ENCODE measurements around the gene GLI3.

DNA sequence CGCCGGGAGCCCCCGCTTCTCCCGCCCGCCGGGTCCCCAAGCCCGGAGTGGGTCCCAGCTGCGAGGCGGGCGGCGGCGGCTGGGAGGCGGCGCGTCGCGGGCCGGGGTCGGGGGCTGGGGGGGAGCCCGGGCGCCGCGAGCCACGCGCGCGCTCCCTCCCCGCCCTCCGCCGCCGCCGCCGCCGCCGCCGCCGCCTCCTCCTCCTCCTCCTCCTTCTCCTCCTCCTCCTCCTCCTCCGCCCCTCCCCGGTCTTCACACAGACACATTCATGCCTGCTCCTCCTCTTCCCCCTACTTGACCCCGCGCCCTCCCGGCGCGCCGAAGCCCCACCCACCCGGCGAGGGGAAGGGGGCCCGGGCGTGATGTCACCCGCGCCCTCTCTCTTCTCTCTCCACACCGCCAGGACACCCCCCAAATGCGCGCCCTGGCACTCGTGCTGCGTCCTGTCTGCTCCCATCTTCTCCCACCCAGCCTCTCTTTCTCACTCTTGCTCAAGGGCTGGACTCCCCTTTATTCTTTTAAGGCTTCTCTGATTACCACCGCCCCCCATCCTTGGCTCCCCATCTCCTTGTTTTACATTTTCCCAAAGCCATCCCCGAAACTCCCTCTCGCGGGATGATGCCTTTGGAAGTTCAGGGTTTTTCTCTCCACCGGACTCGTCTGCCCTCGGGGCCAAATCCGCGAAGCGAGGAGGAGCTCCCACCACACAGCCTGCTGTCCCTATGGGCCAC, 967 bp upstream of the GLI3 start:
- TF ChIP-seq, protein P1, sequence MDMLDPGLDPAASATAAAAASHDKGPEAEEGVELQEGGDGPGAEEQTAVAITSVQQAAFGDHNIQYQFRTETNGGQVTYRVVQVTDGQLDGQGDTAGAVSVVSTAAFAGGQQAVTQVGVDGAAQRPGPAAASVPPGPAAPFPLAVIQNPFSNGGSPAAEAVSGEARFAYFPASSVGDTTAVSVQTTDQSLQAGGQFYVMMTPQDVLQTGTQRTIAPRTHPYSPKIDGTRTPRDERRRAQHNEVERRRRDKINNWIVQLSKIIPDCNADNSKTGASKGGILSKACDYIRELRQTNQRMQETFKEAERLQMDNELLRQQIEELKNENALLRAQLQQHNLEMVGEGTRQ (IDR thresholded peaks at IDR 0.05; ENCODE audit: low read length): no peak
- TF ChIP-seq, protein P2, sequence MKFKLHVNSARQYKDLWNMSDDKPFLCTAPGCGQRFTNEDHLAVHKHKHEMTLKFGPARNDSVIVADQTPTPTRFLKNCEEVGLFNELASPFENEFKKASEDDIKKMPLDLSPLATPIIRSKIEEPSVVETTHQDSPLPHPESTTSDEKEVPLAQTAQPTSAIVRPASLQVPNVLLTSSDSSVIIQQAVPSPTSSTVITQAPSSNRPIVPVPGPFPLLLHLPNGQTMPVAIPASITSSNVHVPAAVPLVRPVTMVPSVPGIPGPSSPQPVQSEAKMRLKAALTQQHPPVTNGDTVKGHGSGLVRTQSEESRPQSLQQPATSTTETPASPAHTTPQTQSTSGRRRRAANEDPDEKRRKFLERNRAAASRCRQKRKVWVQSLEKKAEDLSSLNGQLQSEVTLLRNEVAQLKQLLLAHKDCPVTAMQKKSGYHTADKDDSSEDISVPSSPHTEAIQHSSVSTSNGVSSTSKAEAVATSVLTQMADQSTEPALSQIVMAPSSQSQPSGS (IDR thresholded peaks at IDR 0.05; ENCODE audit: low read length): no peak
- no peak for TF ChIP-seq RAD21 (IDR thresholded peaks at IDR 0.05 in 1 of 2, conservative IDR thresholded peaks at IDR 0.05 in 1 of 2; ENCODE audit: low read depth in 2 of 2, low read length in 2 of 2)
- no peak for TF ChIP-seq POLR2AphosphoS5 (IDR thresholded peaks at IDR 0.05; ENCODE audit: low read depth, low read length)
- no peak for TF ChIP-seq HDAC6 (IDR thresholded peaks at IDR 0.05; ENCODE audit: low read depth, low read length)
- TF ChIP-seq BRCA1 (IDR thresholded peaks at IDR 0.05; ENCODE audit: low read depth, low read length): 0 out of 2 replicates have a peak, but pooled peaks have one; percentile 22
- TF ChIP-seq EGR1 (IDR thresholded peaks at IDR 0.05; ENCODE audit: borderline replicate concordance, low read depth, low read length): no peak
- TF ChIP-seq, protein P3, sequence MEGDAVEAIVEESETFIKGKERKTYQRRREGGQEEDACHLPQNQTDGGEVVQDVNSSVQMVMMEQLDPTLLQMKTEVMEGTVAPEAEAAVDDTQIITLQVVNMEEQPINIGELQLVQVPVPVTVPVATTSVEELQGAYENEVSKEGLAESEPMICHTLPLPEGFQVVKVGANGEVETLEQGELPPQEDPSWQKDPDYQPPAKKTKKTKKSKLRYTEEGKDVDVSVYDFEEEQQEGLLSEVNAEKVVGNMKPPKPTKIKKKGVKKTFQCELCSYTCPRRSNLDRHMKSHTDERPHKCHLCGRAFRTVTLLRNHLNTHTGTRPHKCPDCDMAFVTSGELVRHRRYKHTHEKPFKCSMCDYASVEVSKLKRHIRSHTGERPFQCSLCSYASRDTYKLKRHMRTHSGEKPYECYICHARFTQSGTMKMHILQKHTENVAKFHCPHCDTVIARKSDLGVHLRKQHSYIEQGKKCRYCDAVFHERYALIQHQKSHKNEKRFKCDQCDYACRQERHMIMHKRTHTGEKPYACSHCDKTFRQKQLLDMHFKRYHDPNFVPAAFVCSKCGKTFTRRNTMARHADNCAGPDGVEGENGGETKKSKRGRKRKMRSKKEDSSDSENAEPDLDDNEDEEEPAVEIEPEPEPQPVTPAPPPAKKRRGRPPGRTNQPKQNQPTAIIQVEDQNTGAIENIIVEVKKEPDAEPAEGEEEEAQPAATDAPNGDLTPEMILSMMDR (IDR thresholded peaks at IDR 0.05; ENCODE audit: control extremely low read depth in 1 of 3, insufficient read depth in 1 of 3, low read depth in 1 of 3, low read length in 3 of 3): no peak
- no peak for TF ChIP-seq ZNF274 (IDR thresholded peaks at IDR 0.05; ENCODE audit: borderline replicate concordance, extremely low read depth, low read length)
- TF ChIP-seq, protein P4, sequence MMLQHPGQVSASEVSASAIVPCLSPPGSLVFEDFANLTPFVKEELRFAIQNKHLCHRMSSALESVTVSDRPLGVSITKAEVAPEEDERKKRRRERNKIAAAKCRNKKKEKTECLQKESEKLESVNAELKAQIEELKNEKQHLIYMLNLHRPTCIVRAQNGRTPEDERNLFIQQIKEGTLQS (IDR thresholded peaks at IDR 0.05; ENCODE audit: insufficient read depth, low read depth, low read length): no peak
- TF ChIP-seq RFX5 (IDR thresholded peaks at IDR 0.05; ENCODE audit: borderline replicate concordance, low read depth, low read length): no peak
